Myocyte (in vitro differentiated cells): ENCODE data around the gene CDSN. TPM values are rescaled to one million over a fixed set of nuclear protein-coding genes. Genes with fewer than 3 reads are reported as not detected.

Source experiments
- DNase-seq: peaks from one replicate; pipeline ENCODE4 v3.0.0-alpha.2; 2012; ENCODE audit warnings: low read depth
- total RNA-seq: library from RNA; depleted of rRNA; stranded (reverse); fragments of >200 nt; gene quantifications from 2 replicates; pipeline ENCODE4 v1.2.3, GENCODE V29; 2014

Gene CDSN
- total RNA-seq, 1 donor from 2014 or later = not detected

DNA sequence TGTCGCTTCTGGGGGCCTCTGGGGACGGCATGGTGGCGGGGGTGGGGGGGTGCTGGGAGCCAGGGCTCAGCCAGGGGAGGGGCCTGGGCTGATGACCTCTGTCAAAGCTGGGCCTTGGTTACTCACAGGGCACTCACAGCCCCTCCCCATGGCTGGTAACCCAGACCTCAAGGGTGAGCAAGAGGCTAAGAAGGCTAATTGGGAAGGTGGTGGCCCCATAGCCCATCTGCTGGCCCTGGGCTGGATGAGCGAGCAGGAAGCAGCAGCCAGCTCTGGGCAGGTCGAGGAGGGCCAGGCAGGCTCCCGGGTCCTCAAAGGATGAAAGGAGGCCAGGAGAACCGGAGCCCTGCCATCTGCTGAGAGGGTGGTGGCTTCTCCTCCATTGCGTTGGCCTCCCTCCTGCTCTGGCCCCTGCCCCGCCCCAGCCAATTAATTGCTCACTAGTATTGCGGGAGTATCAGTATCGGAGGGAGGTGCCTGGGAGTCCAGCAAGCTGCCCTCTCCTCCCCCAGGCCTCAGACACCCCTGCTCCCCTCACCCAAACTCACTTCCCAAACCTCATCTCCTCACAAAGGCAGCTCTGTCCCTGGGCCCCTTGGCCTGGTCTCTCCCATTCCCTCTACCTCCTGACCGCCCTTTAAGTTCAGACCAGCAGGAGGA lies 1.0 kb upstream of the CDSN start:
- DNase-seq = no peak

- DNase-seq = no peak
Measured at GRCh38 chr6:31118178-31118577, 2.1 kb downstream of the CDSN start.

DNA sequence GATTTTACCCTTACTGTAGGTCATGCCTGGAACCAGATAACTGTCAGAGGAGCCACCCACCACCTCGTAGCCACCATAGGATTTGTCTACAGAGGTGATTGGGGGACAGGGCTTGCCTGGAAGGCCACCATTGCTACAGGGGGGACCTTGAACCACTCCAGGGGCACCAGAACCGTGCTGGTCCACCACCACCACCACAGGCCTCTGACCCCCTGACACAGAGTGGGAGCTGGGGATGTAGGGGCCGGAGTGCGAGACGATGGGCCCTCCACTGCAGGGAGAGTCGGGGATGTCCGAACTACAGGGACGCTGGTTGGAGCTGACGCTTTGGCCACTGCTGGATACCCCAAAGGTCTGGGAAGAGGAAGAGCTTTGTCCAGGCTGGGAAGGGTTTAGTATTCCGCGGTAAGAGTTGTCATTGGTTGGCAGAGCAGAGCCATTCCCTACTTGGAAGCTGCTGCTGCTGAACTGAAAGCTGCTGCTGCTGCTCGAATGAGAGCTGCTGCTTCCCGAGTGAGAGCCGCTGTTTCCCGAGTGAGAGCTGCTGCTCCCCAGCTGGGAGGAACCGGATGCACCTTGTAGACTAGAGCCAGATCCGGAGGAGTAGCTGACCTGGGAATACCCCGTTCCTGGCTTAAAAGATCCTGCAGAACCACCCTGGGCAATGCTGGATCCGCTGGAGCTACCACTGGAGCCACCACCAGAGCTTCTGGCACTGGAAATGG lies 3.4 kb downstream of the CDSN start:
- no peak for DNase-seq

- no peak for DNase-seq
Measured at GRCh38 chr6:31115941-31116560, 4.2 kb downstream of the CDSN start.

DNA sequence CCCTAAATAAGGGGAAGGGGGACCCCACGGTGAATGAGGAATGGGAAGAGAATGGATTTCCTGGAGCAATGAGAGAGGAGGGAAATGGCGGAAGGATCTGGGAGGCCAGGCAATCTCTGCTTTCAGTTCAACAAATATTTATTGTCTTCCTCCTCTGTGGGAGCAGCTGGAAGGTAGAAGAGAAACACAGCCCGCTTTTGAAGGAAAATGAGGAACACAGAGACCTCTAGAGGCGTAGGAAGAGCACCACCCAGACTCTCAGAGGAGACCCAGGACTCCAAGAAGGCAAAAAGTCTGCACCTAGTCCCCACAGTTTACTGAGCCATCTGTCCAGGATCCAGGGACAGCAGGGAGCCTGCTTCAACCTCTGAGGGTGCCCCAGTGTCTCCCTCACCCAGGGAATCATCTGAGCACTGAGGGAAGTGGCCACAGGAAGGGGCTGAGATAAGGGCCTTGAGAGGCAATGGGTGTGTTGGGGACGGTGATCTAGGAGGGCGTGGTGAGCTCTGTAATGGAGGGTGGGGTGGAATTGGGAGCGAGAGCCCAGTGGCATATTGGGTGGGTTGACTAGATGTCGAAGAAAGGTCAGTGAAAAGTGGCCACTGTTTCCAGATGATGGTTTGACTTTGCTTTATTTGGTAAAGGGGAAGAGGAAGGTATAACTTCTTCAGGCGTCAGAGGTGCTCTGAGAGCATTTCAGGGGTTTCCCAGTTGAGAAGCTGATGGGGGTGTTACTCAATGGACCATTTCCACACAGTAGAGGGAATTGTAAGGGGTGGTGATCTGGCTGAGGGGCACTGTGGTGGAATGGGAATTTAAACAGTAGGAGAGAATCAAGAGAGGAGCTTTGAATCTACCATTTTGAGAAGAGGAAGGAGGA lies 5.0 kb downstream of the CDSN start:
- peak; percentile 22 for DNase-seq

GRCh38 chr6:31114541-31114878 lies 5.7 kb downstream of the CDSN start, which contains the start of gene PSORS1C1:
PSORS1C1 (plus strand) TSS chr6:31114800; CDS start chr6:31129633, 14,833 bp downstream.
- peak; percentile 92 for DNase-seq

DNA sequence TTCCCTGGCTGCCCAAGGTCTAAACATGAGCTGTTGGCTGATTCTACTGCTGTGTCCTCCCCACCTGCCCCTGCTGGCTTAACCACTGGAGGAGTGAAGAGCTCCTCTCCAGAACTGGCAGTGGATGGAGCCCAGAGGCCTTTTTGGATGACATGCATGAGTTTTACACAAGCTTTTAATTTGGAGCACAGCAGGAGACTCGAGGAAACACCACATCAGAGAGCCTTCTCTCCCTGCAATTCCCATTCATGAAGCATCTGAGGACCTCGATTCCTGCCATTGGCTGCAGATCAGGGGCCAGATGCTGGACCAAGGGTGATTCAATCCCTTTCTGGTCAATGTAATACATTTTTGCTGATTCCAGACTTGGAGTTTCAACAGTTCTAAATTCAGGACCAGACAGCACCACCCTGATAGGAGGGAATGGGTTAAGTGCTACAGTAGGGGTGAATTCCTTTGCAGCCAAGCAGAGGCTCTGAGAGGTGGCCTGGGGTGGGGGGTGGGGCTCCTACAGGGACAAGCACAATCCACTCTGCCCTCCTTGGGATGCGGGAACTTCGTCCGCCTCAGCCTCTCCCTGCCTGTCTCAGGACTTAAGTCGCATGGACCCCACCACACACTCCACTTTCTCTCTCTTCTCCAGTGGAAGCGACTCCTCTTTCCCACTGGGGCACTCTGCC lies 6.2 kb downstream of the CDSN start:
- DNase-seq = no peak

- DNase-seq = peak; percentile 41
Measured at GRCh38 chr6:31112478-31112877, 7.8 kb downstream of the CDSN start, which contains the start of gene C6orf15. C6orf15 (minus strand) TSS chr6:31112575; CDS start chr6:31112555, 20 bp downstream.

DNA sequence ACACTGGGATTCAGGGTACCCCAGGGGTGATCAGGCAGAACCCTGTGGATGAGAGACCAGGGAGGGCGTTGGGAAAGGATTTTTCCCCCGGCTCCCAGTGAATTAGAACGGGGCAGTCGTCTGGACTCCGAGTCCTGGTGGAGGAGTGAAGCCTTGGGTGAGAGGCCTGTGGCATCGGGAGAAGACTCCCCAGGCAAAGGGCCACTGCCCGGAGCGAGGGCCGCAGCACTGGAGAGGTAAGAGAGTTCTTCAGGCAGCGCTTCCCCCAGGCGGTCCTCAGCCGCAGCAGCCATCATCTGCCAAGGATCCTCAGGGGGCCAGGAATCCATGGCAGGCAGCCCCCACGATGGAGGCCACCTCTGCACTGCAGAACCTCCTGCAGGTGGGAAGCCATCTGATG lies 8.5 kb downstream of the CDSN start:
- DNase-seq = no peak

- DNase-seq = no peak
Measured at GRCh38 chr6:31110825-31111582, 9.2 kb downstream of the CDSN start.

GRCh38 chr6:31107052-31107451 lies 13.2 kb downstream of the CDSN start:
- DNase-seq = no peak

DNA sequence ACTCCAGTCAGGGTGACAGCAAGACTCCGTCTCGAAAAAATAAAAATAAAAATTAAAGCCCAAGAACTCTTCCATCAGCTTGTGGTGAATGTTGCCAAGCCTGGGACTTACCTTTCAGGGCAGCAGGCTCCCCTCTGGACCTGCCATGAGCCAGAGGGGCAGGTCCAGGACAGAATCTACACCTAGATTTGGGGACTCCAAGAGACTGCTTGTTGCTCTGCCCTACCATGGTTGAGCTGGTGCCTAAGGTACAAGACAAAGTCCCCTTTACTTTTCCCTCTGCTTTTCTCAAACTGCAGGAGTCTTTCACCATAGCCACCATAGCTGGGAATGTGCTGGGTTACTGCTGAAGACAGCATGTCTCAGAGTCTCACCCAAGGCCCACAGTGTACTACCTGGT lies 17.1 kb downstream of the CDSN start:
- DNase-seq = no peak

DNA sequence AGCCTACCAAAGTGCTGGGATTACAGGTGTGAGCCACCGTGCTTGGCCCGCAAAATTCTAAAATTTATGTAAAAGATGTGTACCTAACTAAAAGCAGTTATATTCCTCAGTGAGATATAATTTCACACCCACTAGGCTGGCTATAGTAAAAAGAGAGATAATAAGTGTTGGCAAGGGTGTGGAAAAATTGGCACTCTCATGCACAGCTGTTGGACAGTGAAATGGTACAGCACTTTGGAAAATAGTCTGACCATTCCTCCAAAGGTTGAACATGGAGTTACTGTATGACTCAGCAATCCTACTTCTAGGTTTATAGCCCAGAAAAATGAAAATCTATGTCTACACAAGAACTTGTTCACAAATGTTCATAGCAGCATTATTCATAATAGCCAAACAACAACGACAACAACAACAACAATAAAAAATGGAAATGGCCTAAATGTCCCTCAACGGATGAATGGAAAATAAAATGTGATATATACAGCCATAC lies 21.8 kb downstream of the CDSN start:
- no peak for DNase-seq

DNA sequence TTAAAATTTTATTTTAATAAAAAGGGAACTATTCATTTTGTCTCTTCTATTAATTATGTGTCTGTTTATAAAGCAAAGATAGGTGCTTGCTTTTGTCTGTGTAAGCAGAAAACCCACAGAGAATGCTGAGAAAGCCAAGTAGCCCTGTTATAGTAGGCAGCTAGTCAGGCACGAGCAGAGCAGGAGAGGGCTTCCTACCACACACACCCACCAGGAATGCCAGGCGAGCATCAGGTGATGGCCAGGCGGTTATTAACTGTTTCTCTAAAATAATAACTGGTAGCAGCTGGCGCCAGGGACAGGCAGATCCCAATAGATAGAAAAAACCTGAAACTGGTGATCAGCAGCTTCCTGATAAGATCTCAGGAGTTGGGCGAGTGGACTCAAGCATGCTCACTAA lies 23.6 kb downstream of the CDSN start:
- no peak for DNase-seq

DNA sequence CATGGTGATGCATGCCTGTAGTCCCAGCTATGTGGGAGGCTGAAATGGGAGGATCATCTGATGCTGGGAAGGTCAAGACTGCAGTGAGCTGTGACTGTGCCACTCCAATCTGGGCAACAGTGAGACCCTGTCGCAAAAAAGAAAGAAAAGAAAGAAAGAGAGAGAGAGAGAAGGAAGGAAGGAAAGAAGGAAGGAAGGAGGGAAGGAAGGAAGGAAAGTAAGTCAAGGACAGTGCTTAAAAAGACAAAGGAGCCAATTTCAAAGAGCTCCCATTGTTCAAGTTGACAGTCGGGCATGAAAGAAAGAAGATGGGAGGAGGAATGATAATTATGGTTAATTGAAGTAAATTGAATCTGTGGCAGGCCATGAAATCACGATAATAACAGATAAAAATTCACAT lies 24.0 kb downstream of the CDSN start:
- no peak for DNase-seq

- DNase-seq = no peak
Measured at GRCh38 chr6:31094389-31094881, 25.8 kb downstream of the CDSN start.

DNA sequence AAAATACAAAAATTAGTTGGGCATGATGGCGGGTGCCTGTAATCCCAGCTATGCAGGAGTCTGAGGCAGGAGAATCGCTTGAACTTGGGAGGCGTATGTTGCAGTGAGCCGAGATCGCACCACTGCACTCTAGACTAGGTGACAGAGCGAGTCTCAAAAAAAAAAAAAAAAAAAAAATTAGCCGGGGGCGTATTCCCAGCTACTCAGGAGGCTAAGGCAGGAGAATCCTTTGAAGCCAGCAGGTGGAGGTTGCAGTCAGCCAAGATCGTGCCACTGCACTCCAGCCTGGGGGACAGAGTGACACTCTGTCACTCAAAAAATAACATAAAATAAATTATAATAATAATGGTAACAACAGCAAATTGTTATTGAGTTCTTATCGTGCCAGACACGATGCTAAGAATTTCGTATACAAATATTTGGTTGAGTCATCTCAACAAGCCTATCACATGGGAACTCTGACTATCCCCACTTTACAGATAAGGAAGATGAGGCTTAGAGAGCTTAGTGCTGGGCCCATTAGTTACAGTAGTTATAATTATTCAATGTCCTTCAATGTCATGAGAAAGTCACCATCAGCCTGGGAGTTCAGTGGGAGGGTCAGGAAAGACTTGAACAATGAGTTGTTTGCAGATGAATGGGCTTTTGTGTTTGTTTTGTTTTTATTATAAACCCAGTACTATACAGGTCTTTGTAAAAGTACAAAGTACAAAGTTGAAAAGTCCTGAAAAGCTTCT lies 27.3 kb downstream of the CDSN start:
- DNase-seq = no peak

GRCh38 chr6:31092238-31092637 lies 28.0 kb downstream of the CDSN start:
- no peak for DNase-seq

- no peak for DNase-seq
Measured at GRCh38 chr6:31091680-31092079, 28.6 kb downstream of the CDSN start.
